WTC11 (cell line): ENCODE data around the gene RANBP9. TPM values are rescaled to one million over a fixed set of nuclear protein-coding genes. Genes with fewer than 3 reads are reported as not detected.
A peak's percentile ranks its signal among the peaks of the same experiment; 100 is the strongest.

Experiments used
- ATAC-seq: fragments of 200-7000 bp; cut with Tn5 transposase; 2 replicates; pipeline ENCODE4 v1.10.0; 2021; ENCODE audit warnings: mild to moderate bottlenecking, moderate library complexity
- CTCF ChIA-PET: fragments of 300-600 bp; sonication (Branson Sonifier 250); formaldehyde crosslinking; loops from one replicate; lab custom pipeline; 2021; ENCODE audit warnings: antibody characterized with exemption; lab: Charles Lee
- POLR2A ChIA-PET: fragments of 350-600 bp; sonication (Branson Sonifier 250); formaldehyde crosslinking; loops from one replicate; lab custom pipeline; 2021; ENCODE audit warnings: antibody characterized with exemption; lab: Charles Lee
- DNase-seq: peaks from one replicate; pipeline ENCODE4 v3.0.0; 2021; ENCODE audit warnings: low spot score
- H3K27ac Mint-ChIP-seq: 2 replicates; pipeline ENCODE4 v1.8.0; 2021; ENCODE audit warnings: mixed read lengths
- H3K27me3 Mint-ChIP-seq: 2 replicates; pipeline ENCODE4 v1.8.0; 2021; ENCODE audit warnings: low read depth, mild to moderate bottlenecking, moderate library complexity, mixed read lengths
- H3K36me3 Mint-ChIP-seq: 2 replicates; pipeline ENCODE4 v1.8.0; 2021; ENCODE audit warnings: mixed read lengths
- H3K4me1 Mint-ChIP-seq: 2 replicates; pipeline ENCODE4 v1.8.0; 2022; ENCODE audit warnings: mixed read lengths
- H3K4me3 Mint-ChIP-seq: 2 replicates; pipeline ENCODE4 v1.8.0; 2021; ENCODE audit warnings: mild to moderate bottlenecking, moderate library complexity, mixed read lengths
- H3K9me3 Mint-ChIP-seq: 2 replicates; pipeline ENCODE4 v1.8.0; 2021; ENCODE audit warnings: mixed read lengths
- ATF1 ChIP-seq: sonication (generic); formaldehyde crosslinking; IDR thresholded peaks from 2 replicates; pipeline ENCODE4 v1.8.1; 2023; ENCODE audit warnings: mild to moderate bottlenecking, moderate library complexity, missing genetic modification reagents
- CREM ChIP-seq: sonication (generic); formaldehyde crosslinking; IDR thresholded peaks from 2 replicates; pipeline ENCODE4 v1.8.1; 2022; ENCODE audit warnings: mild to moderate bottlenecking, missing genetic modification reagents, moderate library complexity
- E2F5 ChIP-seq: sonication (generic); formaldehyde crosslinking; IDR thresholded peaks from 2 replicates; pipeline ENCODE4 v1.8.1; 2022; ENCODE audit warnings: mild to moderate bottlenecking, moderate library complexity, missing genetic modification reagents
- ESRRA ChIP-seq: sonication (generic); formaldehyde crosslinking; IDR thresholded peaks from 2 replicates; pipeline ENCODE4 v1.8.1; 2022; ENCODE audit warnings: mild to moderate bottlenecking, missing genetic modification reagents, borderline replicate concordance
- ETV6 ChIP-seq: sonication (generic); formaldehyde crosslinking; IDR thresholded peaks from 2 replicates; pipeline ENCODE4 v1.8.1; 2022; ENCODE audit warnings: mild to moderate bottlenecking, missing genetic modification reagents
- FOXP4 ChIP-seq: sonication (generic); formaldehyde crosslinking; IDR thresholded peaks from 2 replicates; pipeline ENCODE4 v1.8.0; 2022; ENCODE audit warnings: mild to moderate bottlenecking, missing genetic modification reagents
- GABPB1 ChIP-seq: sonication (generic); formaldehyde crosslinking; IDR thresholded peaks from 2 replicates; pipeline ENCODE4 v1.8.1; 2023; ENCODE audit warnings: mild to moderate bottlenecking, missing genetic modification reagents
- GRHL2 ChIP-seq: fragments of 250-450 bp; sonication (Bioruptor Pico); IDR thresholded peaks from 2 replicates; pipeline ENCODE4 v1.8.0; 2022; ENCODE audit warnings: mild to moderate bottlenecking, moderate library complexity; ENCODE audit not compliant: insufficient replicate concordance, severe bottlenecking
- GTF2I ChIP-seq: fragments of 250-450 bp; sonication (Bioruptor Pico); conservative IDR thresholded peaks from 2 replicates; pipeline ENCODE4 v1.4.0; 2021; ENCODE audit warnings: mild to moderate bottlenecking
- JAZF1 ChIP-seq: fragments of 250-450 bp; sonication (Bioruptor Pico); IDR thresholded peaks from 2 replicates; pipeline ENCODE4 v1.9.0; 2021; ENCODE audit warnings: moderate library complexity, mild to moderate bottlenecking, inconsistent platforms
- JUN ChIP-seq: sonication (generic); formaldehyde crosslinking; IDR thresholded peaks from 2 replicates; pipeline ENCODE4 v1.8.0; 2023; ENCODE audit warnings: mild to moderate bottlenecking, missing genetic modification reagents
- MAX ChIP-seq: sonication (generic); formaldehyde crosslinking; IDR thresholded peaks from 2 replicates; pipeline ENCODE4 v1.8.0; 2022; ENCODE audit warnings: mild to moderate bottlenecking, missing genetic modification reagents
- MLX ChIP-seq: sonication (generic); formaldehyde crosslinking; IDR thresholded peaks from 2 replicates; pipeline ENCODE4 v1.8.1; 2023; ENCODE audit warnings: mild to moderate bottlenecking, missing genetic modification reagents, moderate library complexity
- OVOL2 ChIP-seq: fragments of 250-450 bp; sonication (Bioruptor Pico); IDR thresholded peaks from 2 replicates; pipeline ENCODE4 v1.9.0; 2021; ENCODE audit warnings: mild to moderate bottlenecking, borderline replicate concordance
- RELA ChIP-seq: sonication (generic); formaldehyde crosslinking; IDR thresholded peaks from 2 replicates; pipeline ENCODE4 v1.8.1; 2022; ENCODE audit warnings: missing genetic modification reagents, mild to moderate bottlenecking, borderline replicate concordance
- RORB ChIP-seq: fragments of 250-450 bp; sonication (Bioruptor Pico); IDR thresholded peaks from 2 replicates; pipeline ENCODE4 v1.9.0; 2021; ENCODE audit warnings: mild to moderate bottlenecking
- SMAD3 ChIP-seq: sonication (generic); formaldehyde crosslinking; IDR thresholded peaks from 2 replicates; pipeline ENCODE4 v1.8.0; 2022; ENCODE audit warnings: missing genetic modification reagents, mild to moderate bottlenecking, borderline replicate concordance
- TEAD1 ChIP-seq: sonication (generic); formaldehyde crosslinking; IDR thresholded peaks from 2 replicates; pipeline ENCODE4 v1.8.0; 2022; ENCODE audit warnings: mild to moderate bottlenecking, missing genetic modification reagents
- ZBTB43 ChIP-seq: sonication (generic); formaldehyde crosslinking; IDR thresholded peaks from 2 replicates; pipeline ENCODE4 v1.8.1; 2023; ENCODE audit warnings: mild to moderate bottlenecking, missing genetic modification reagents
- ZNF138 ChIP-seq: sonication (generic); formaldehyde crosslinking; conservative IDR thresholded peaks from 2 replicates; pipeline ENCODE4 v1.8.1; 2022; ENCODE audit warnings: mild to moderate bottlenecking, moderate library complexity, missing genetic modification reagents
- ZNF232 ChIP-seq: sonication (generic); formaldehyde crosslinking; IDR thresholded peaks from 2 replicates; pipeline ENCODE4 v1.8.0; 2022; ENCODE audit warnings: mild to moderate bottlenecking, missing genetic modification reagents
- ZNF263 ChIP-seq: sonication (generic); formaldehyde crosslinking; IDR thresholded peaks from 2 replicates; pipeline ENCODE4 v1.8.1; 2022; ENCODE audit warnings: low read depth, mild to moderate bottlenecking, moderate library complexity, missing genetic modification reagents
- ZNF423 ChIP-seq: fragments of 250-450 bp; sonication (Bioruptor Pico); IDR thresholded peaks from 2 replicates; pipeline ENCODE4 v2.1.2; 2022; ENCODE audit warnings: mild to moderate bottlenecking, moderate library complexity
- ZNF425 ChIP-seq: fragments of 250-450 bp; sonication (Bioruptor Pico); conservative IDR thresholded peaks from 2 replicates; pipeline ENCODE4 v1.9.0; 2021; ENCODE audit warnings: mild to moderate bottlenecking
- total RNA-seq: library from RNA; stranded (reverse); gene quantifications from 3 replicates; pipeline ENCODE4 v1.2.3, GENCODE V29; 2021
- TF ChIP-seq, protein P1 (sequence below): sonication (generic); formaldehyde crosslinking; IDR thresholded peaks from 2 replicates; pipeline ENCODE4 v1.8.1; 2022; ENCODE audit warnings: low read depth, mild to moderate bottlenecking, moderate library complexity, missing genetic modification reagents, borderline replicate concordance
- TF ChIP-seq, protein P2 (sequence below): sonication (generic); formaldehyde crosslinking; IDR thresholded peaks from 2 replicates; pipeline ENCODE4 v1.8.0; 2023; ENCODE audit warnings: mild to moderate bottlenecking, missing genetic modification reagents

Gene RANBP9
- total RNA-seq, 1 experiment from 2014 or later, result 33.4 TPM

- TF ChIP-seq E2F5 (CRISPR knock-in tag), result no peak
- TF ChIP-seq JUN (CRISPR knock-in tag), result no peak
- TF ChIP-seq GRHL2, result no peak
- TF ChIP-seq GABPB1 (CRISPR knock-in tag), result no peak
- TF ChIP-seq MLX (CRISPR knock-in tag), result no peak
- no peak for TF ChIP-seq ZNF425 (CRISPR knock-in tag)
- TF ChIP-seq SMAD3 (CRISPR knock-in tag), result no peak
- TF ChIP-seq ESRRA (CRISPR knock-in tag), result no peak
- TF ChIP-seq GTF2I (CRISPR knock-in tag), result no peak
- TF ChIP-seq CREM, result no peak
- no peak for TF ChIP-seq ZNF232 (CRISPR knock-in tag)
- TF ChIP-seq TEAD1 (CRISPR knock-in tag), result no peak
Measured at GRCh38 chr6:13673368-13673767, 38.3 kb downstream of the RANBP9 start (continued).

DNA sequence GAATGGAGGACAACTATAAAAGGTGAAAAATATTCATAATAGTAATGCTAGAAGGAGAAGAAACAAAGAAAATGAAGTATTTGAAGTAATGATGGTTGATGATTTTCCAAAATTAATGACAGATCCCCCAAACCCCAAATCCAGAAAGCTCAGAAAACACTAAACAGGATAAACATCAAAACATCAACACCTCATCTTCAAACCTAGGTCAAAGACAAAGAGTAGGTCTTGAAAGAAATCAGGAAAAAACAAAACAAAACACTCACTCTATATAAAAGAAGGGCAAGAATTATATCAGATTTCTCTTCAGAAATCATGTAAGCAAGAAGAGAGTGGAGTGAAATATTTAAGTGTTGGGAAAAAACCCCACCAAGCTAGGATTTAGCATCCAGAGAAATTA, 38.7 kb downstream of the RANBP9 start:
- peaks cover 40% of the 10 kb centered on the region for H3K4me1 Mint-ChIP-seq
- POLR2A ChIA-PET, result no interaction called here

More for the DNA sequence above, 38.7 kb downstream of the RANBP9 start:
- H3K9me3 Mint-ChIP-seq, result peaks cover 10% of the 10 kb centered on the region
- 0 out of 2 replicates have a peak overlapping the region, but pooled peaks have one; percentile 26 for H3K27ac Mint-ChIP-seq
- CTCF ChIA-PET, result interaction anchor here (2.6 kb wide), 1 partner anchor 48 kb away, joined by 9 read pairs; no protein-coding TSS in a partner anchor
- H3K27me3 Mint-ChIP-seq, result no peaks in the 10 kb centered on the region
- peaks cover 14% of the 10 kb centered on the region for H3K36me3 Mint-ChIP-seq
- no peak overlapping the region for H3K4me3 Mint-ChIP-seq
- DNase-seq (no peak), ATAC-seq (no peak)
- TF ChIP-seq, protein P1, sequence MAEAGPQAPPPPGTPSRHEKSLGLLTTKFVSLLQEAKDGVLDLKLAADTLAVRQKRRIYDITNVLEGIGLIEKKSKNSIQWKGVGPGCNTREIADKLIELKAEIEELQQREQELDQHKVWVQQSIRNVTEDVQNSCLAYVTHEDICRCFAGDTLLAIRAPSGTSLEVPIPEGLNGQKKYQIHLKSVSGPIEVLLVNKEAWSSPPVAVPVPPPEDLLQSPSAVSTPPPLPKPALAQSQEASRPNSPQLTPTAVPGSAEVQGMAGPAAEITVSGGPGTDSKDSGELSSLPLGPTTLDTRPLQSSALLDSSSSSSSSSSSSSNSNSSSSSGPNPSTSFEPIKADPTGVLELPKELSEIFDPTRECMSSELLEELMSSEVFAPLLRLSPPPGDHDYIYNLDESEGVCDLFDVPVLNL, result no peak
- TF ChIP-seq ZBTB43 (CRISPR knock-in tag), result no peak
- no peak for TF ChIP-seq OVOL2
- no peak for TF ChIP-seq RORB (CRISPR knock-in tag)
- TF ChIP-seq ZNF138 (CRISPR knock-in tag), result no peak
- TF ChIP-seq JAZF1, result no peak
- TF ChIP-seq ZNF423, result no peak
- no peak for TF ChIP-seq ZNF263 (CRISPR knock-in tag)
- no peak for TF ChIP-seq ETV6 (CRISPR knock-in tag)
- no peak for TF ChIP-seq JUN (CRISPR knock-in tag)
- TF ChIP-seq RELA, result no peak
- no peak for TF ChIP-seq ATF1 (CRISPR knock-in tag)
- TF ChIP-seq, protein P2, sequence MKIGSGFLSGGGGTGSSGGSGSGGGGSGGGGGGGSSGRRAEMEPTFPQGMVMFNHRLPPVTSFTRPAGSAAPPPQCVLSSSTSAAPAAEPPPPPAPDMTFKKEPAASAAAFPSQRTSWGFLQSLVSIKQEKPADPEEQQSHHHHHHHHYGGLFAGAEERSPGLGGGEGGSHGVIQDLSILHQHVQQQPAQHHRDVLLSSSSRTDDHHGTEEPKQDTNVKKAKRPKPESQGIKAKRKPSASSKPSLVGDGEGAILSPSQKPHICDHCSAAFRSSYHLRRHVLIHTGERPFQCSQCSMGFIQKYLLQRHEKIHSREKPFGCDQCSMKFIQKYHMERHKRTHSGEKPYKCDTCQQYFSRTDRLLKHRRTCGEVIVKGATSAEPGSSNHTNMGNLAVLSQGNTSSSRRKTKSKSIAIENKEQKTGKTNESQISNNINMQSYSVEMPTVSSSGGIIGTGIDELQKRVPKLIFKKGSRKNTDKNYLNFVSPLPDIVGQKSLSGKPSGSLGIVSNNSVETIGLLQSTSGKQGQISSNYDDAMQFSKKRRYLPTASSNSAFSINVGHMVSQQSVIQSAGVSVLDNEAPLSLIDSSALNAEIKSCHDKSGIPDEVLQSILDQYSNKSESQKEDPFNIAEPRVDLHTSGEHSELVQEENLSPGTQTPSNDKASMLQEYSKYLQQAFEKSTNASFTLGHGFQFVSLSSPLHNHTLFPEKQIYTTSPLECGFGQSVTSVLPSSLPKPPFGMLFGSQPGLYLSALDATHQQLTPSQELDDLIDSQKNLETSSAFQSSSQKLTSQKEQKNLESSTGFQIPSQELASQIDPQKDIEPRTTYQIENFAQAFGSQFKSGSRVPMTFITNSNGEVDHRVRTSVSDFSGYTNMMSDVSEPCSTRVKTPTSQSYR (CRISPR knock-in tag), result no peak
- no peak for TF ChIP-seq FOXP4 (CRISPR knock-in tag)
- TF ChIP-seq CREM, result no peak
- no peak for TF ChIP-seq MAX (CRISPR knock-in tag)
